NCI-H1694 (cell line): ENCODE data around the gene PYY.
A peak's percentile ranks its signal among the peaks of the same experiment; 100 is the strongest.

ENCODE experiments used
- DNase-seq: peaks from one replicate; lab custom pipeline; 2025; lab: John Stamatoyannopoulos, UW

Gene PYY

DNA sequence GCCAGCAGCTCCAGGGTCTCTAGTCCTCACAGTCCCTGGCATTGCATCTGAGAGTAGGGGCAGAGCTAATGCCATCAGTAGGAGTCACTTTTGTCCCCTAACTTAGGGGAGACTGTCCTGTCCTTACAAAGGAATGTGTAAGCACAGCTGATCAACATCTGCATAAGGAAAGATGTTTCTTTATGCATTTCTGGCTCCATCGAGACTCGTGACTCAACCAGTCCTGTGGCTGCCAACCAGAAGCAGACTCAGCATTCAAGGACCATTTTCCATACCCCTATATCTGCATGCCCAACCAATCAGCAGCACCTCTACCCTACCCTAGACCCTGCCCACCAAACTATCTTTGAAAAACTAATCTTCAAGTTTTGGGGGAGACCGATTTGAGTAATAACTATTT is 38.2 kb downstream of the PYY start:
- DNase-seq, result no peak

- no peak for DNase-seq
Observed at GRCh38 chr17:43914451-43914850, 39.3 kb downstream of the PYY start.

DNA sequence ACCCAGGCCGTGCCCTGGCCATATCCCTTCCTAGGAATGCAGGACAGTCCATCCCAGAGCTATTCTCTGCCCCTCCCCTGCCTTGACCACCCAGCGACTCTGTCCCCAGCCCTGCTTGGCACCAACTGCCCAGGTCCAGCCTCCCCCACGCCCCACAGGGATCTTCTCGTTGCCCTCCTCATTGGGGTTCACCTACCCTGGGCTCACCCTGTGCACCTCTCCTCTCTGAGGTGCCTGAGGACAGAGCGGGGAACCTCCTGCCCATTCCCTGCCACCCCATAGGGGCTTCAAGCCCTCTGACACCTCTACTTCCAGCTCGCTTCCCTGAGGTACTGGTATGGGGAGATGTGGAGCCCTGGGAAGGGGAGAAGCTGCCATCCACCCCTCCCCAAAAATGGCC is 40.2 kb downstream of the PYY start:
- DNase-seq, result no peak

DNA sequence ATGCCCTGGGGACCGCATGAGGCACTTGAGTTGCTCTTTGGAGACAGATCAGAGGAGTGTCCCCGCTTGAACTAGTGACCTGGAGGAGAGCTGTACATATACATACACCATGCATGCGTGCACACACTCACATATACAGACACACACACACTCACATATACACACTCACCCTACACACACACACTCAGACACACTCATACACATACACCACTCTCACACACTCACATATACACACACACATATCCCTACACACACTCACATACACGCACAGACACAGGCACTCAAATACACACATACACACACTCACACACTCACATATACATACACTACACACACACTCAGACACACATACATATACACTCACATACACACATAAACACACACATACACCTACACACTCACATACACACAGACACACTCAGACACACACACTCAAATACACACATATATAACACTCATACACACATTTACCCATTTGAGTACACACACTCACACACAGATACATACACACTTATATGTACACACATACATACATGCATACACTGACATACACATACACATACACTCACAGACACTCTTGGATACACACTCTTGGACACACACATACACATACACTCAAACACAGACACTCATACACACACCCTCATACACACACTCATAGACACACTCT is 41.0 kb downstream of the PYY start:
- DNase-seq, result no peak

- DNase-seq, result no peak
Observed at GRCh38 chr17:43911904-43912303, 41.8 kb downstream of the PYY start.

- DNase-seq, result no peak
Observed at GRCh38 chr17:43909537-43910231, 44.1 kb downstream of the PYY start.

DNA sequence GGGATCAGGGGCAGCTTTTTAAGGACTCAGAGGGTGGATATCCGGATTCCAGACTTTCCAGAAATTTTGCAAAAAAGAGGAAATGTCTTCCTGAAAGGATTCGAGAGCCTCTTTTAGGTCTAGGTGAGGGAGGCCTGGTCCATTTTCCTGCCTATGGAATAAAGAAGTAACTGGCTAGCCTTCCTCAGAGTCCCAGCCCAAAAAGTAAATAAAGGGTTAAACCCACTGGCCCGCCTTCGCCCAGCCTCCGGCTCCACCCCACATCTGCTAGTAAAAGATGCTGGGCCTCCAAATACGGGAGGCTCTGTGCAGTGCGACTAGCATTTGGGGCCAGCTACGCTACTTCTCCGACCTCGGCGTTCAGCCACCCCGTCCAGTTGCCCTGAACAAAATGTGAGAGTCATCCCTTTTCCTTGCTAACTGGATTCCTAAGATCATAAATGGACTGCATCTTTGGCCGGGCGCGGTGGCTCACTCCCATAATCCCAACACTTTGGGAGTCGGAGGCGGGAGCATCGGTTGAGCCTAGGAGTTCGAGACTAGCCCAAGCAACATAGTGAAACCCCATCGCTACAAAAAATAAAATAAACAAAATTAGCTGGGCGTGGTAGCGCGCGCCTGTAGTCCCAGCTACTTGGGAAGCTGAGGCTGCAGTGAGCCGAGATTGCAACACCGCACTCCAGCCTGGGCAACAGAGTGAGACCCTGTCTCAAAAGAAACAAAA is 45.6 kb downstream of the PYY start:
- DNase-seq, result peak; percentile 79

DNA sequence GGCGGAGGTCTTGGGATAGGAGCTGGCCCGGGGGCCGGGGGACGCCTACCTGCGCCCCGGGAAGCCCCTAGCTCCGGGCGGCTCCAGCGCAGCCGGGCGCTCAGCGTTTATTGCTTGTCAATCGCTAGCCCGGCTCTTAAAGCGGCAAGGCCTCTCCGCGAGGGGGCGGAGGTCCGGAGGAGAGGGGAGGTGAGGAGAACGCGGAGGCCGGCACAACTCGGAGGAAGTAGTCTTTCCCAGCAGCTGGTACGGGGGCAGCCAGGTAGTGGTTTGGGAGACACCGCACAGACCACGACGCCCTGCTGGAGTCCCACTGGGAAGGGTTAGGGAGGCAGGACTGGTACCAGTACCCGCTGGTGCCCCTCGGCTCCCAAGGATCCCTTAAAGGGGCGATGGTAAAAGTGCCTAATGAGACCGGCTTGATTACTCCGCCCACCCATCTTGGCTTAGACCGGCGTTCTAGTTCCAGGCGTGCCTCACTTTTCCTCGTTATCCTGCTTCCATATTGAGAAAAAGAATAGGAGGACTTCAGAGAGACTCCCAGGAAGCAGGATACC is 46.2 kb downstream of the PYY start, which contains the start of gene MPP2:
MPP2 (minus strand) TSS at position 112 of the 557 bp plus-strand sequence. CDS start 3,076 bp downstream, outside the sequence.
- DNase-seq, result peak; percentile 84

DNA sequence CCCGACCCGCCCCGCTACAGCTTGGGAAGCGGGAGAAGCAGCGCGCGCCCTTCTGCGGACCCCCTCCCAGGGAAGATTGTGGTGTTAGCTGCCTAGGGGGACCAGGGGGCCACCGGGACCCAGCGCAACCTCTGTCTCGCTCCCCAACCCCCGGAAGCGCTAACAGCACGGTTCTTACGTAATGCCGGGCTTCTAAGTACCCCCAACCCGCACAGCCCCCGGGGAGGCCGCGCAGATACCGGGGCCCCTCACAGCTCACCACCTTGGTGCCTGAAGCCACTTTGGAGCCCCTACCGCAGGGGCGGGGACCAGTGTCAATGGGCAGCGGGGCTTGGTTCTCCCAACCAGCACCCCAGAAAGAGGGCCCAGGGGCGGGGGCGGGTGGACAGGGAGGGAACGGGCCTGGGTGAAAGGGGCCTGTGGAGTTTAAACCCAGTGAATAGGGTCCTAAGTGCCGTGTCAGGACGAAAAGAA is 46.8 kb downstream of the PYY start:
- no peak for DNase-seq

DNA sequence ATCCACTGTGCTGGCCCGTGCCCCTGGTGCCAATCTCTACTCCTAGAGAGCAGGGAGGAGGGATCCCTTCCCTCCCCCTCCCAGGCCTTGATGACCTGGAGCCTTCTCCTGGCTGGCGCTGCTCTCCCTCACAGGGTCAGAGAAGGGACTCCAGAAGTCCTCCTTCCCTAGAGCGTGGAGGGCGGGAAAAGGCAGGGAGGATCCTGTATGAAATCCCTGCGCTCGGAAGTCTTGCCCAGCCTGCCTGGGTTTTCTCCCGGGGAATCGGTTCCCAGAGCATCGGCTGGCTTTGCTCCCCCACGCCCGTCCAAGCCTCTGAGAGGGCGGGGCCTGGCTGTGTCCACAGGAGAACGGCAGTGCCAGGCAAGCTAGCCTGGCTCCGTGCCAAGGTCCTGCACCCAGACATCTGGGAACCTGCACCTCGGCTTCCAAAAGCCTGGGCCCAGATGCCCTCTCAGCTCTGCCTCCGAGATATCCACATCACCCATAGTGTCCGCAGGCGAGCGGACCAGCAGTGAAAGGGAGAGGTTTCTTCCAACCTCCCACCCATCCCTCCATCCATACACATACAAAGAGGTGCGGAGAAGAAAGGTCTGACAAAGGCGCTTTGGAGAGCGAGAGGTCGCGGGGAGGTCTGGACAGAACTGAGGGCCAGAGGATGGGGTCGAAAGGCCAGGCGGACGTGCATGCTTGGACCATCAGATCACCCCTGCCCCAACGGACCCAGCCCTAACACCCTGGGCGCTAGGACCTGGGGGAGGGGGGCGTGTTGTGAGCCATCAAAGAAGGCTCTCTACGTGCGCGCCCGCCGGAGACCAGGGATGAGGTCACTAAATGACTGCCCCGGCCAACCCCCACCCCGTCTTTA is 47.5 kb downstream of the PYY start:
- peak; percentile 64 for DNase-seq

DNA sequence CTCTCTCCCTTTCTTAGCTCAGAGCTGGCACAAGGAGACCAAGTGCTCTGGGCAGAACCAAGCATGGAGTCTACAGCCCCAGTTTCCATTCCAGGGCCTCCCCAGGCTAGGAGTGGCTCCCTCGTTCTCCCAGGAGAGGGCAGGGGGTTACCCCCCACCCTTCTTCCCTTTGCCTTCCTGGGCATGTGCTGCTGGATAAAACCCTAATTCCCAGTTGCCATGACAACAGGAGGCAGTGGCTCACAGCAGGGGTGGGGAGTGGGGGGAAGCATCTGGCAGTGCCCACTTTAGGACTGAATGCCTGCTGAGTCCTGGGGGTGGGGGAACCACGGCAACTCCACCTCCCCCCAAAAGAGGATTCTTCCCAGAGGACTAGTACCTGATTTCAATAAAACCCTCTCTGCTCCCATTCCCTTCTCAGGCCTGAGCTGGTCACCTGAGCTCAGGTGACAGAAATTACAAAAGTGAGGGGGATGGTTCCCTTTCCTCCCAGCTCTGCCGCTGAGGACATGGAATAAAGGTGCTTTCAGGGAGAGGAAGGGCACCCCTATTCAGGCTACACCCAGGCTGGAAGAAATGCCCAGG is 48.2 kb downstream of the PYY start:
- DNase-seq, result peak; percentile 45
